ENCODE measurements around the gene ZNF865. TPM values are rescaled to one million over a fixed set of nuclear protein-coding genes. Genes with fewer than 3 reads are reported as not detected.

ZNF865 gene
- total RNA-seq, 1 donor from 2014 or later = 21.4 TPM

DNA sequence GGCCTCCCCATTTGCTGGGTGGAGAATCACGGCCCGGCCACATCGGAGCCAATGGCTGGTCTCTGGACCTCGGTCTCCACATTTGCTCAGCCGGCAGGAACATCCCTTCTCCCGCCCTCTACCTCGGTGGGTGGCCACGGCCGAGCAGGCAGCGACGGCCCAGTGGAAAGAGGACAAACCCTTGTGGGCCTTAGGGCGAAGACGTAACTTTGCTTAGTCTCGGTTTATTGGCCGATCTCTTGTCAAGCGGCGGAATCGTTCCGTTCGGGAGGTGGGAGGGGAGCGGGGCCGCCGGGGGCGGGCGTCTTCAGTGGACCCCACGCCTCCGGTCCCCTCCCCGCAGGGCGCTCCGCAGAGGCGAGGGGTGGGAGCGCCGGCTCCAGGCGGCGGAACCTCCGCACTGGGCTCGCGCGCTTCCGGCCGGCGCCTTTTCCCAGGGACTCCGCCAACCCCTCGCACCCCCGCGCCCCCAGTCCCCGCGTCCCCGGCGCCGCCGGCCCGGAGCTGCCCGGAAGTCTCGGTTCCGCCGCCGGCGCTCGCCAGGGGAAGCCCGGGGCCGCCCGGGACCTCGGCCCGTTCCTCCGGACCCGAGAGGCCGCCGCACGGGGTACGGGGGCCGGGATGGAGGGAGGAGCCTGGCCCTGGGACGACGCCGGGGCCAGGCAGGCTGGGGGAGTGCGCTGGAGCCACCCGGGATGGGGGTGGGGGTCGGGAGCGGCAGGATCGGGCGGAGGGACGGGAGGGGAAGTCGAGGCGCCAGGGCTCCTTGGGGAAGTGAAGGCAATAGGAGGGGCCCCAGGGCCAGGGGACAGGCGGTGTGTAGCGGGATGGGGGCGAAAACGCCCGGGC lies 35.4 kb downstream of the ZNF865 start, which contains the start of gene ZNF580:
TSS of gene ZNF580 (plus strand) at position 426 of the 849 bp plus-strand sequence. CDS start 1,507 bp downstream, outside the sequence.
- no peaks in the 10 kb centered on the region for H3K27me3 Mint-ChIP-seq (ENCODE audit: low read depth)
- peak within 1 kb of the TSS; percentile 96 for H3K27ac Mint-ChIP-seq
- peak within 1 kb of the TSS; percentile 81 for H3K4me3 Mint-ChIP-seq
- H3K9me3 Mint-ChIP-seq = no peaks in the 10 kb centered on the region
- H3K4me1 Mint-ChIP-seq = peaks cover 47% of the 10 kb centered on the region
- no peak for TF ChIP-seq CTCF (IDR thresholded peaks at IDR 0.05; ENCODE audit: unreplicated experiment)
- DNase-seq (ENCODE audit: low spot score in 2 of 2, unreplicated experiment in 2 of 2) = peak in 1 of 2 experiments; percentile 70
- peaks cover 7% of the 10 kb centered on the region for H3K36me3 Mint-ChIP-seq

GRCh38 chr19:55641426-55642152 lies 36.1 kb downstream of the ZNF865 start:
- H3K4me1 Mint-ChIP-seq = peaks cover 39% of the 10 kb centered on the region
- no peak for TF ChIP-seq CTCF (IDR thresholded peaks at IDR 0.05; ENCODE audit: unreplicated experiment)
- peak overlapping the region; percentile 91 for H3K27ac Mint-ChIP-seq
- H3K36me3 Mint-ChIP-seq = peaks cover 7% of the 10 kb centered on the region
- DNase-seq (ENCODE audit: low spot score in 2 of 2, unreplicated experiment in 2 of 2) = no peak
- no peaks in the 10 kb centered on the region for H3K9me3 Mint-ChIP-seq
- peak overlapping the region; percentile 81 for H3K4me3 Mint-ChIP-seq
- H3K27me3 Mint-ChIP-seq (ENCODE audit: low read depth) = no peaks in the 10 kb centered on the region

DNA sequence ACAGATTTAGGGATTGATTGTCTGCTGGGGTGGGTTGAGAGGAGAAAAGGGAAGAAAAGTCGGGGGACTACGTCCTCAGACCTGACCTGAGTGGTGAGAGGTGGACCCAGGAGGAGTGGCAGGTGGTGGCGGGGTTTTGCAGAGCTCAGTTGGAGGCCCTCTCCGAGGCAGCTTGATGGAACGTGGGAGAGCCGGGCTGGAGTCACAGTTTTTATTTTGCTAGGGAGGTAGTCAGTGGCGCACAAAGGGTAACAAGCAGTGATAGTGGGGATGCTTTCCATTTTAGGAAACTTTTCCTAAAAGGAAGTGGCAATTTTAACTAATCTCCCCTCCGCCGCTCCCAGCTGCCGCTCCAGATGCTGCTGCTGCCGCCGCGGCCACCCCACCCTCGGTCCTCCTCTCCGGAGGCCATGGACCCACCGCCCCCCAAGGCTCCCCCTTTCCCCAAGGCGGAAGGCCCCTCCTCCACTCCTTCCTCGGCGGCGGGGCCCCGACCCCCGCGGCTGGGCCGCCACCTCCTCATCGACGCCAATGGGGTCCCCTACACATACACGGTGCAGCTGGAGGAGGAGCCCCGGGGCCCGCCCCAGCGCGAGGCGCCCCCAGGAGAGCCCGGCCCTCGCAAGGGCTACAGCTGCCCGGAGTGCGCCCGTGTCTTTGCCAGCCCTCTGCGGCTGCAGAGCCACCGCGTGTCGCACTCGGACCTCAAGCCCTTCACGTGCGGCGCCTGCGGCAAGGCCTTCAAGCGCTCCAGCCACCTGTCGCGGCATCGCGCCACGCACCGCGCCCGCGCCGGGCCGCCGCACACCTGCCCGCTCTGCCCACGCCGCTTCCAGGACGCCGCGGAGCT lies 36.9 kb downstream of the ZNF865 start:
- Mint-ChIP-seq H3K36me3 (peaks cover 7% of the 10 kb centered on the region), H3K27ac (peak overlapping the region; percentile 98), H3K4me3 (peak overlapping the region; percentile 93), H3K4me1 (peaks cover 43% of the 10 kb centered on the region), H3K9me3 (no peaks in the 10 kb centered on the region), H3K27me3 (ENCODE audit: low read depth) (no peaks in the 10 kb centered on the region)
- no peak for DNase-seq (ENCODE audit: low spot score in 2 of 2, unreplicated experiment in 2 of 2)
- no peak for TF ChIP-seq CTCF (IDR thresholded peaks at IDR 0.05; ENCODE audit: unreplicated experiment)

DNA sequence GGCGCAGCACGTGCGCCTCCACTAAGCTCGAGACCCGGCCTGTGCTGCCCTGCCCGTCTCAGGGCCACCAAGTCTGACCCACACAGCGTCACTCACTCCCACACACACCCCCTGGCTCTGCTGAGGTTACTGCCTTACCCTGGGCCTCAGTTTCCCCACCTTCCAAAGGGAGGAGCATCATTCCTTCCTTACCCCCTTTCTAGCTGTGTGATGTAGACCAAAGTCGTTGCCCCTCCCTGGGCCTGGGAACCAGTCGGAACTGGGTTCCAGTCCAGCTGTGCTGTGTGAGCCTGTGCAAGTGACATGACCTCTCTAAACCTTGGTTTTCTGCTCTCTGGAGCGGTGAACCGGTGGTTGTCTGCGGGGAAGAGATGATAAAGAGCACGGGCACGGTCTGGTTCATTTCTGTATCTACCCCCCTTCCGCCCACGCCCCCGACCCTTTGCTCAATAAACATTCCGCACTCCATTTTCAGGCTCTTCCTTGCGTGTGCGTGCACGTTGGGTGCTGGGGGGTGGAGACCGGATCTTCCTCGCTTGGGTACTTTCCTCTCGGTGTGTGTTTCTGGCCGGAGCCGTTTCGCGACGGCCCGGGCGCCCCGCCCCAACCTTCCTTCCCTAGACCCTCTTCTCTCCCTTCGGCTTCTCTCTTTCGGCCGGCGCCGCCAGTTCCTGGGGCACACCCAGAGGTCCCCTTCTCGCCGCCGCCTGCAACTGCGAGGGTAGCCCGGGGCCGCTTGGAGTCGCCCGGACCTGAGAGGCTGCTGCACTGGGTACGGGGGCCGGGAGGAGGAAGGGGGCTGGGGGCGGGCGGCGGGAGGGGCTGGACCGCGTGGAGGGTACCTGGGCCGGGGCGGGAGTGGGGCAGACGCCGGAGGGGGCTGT lies 37.8 kb downstream of the ZNF865 start, which contains the start of gene ZNF581:
TSS of gene ZNF581 (plus strand) at position 647 of the 884 bp plus-strand sequence. CDS start 923 bp downstream, outside the sequence.
- peak within 1 kb of the TSS; percentile 98 for H3K27ac Mint-ChIP-seq
- peak in 1 of 2 experiments; percentile 80 for DNase-seq (ENCODE audit: low spot score in 2 of 2, unreplicated experiment in 2 of 2)
- no peak for TF ChIP-seq CTCF (IDR thresholded peaks at IDR 0.05; ENCODE audit: unreplicated experiment)
- no peaks in the 10 kb centered on the region for H3K27me3 Mint-ChIP-seq (ENCODE audit: low read depth)
- H3K4me3 Mint-ChIP-seq = peak within 1 kb of the TSS; percentile 93
- peaks cover 39% of the 10 kb centered on the region for H3K4me1 Mint-ChIP-seq
- peaks cover 3% of the 10 kb centered on the region for H3K36me3 Mint-ChIP-seq
- H3K9me3 Mint-ChIP-seq = no peaks in the 10 kb centered on the region
